WTC11 (cell line): Measurements from ENCODE around the gene TGFBR1. TPM values are rescaled to one million over a fixed set of nuclear protein-coding genes. Genes with fewer than 3 reads are reported as not detected.

Experiments
- ATAC-seq: fragments of 200-7000 bp; cut with Tn5 transposase; 2 replicates; pipeline ENCODE4 v1.10.0; 2021; ENCODE audit warnings: mild to moderate bottlenecking, moderate library complexity
- CTCF ChIA-PET: fragments of 300-600 bp; sonication (Branson Sonifier 250); formaldehyde crosslinking; loops from one replicate; lab custom pipeline; 2021; ENCODE audit warnings: antibody characterized with exemption; lab: Charles Lee
- POLR2A ChIA-PET: fragments of 350-600 bp; sonication (Branson Sonifier 250); formaldehyde crosslinking; loops from one replicate; lab custom pipeline; 2021; ENCODE audit warnings: antibody characterized with exemption; lab: Charles Lee
- DNase-seq: peaks from one replicate; pipeline ENCODE4 v3.0.0; 2021; ENCODE audit warnings: low spot score
- H3K27ac Mint-ChIP-seq: 2 replicates; pipeline ENCODE4 v1.8.0; 2021; ENCODE audit warnings: mixed read lengths
- H3K27me3 Mint-ChIP-seq: 2 replicates; pipeline ENCODE4 v1.8.0; 2021; ENCODE audit warnings: low read depth, mild to moderate bottlenecking, moderate library complexity, mixed read lengths
- H3K36me3 Mint-ChIP-seq: 2 replicates; pipeline ENCODE4 v1.8.0; 2021; ENCODE audit warnings: mixed read lengths
- H3K4me1 Mint-ChIP-seq: 2 replicates; pipeline ENCODE4 v1.8.0; 2022; ENCODE audit warnings: mixed read lengths
- H3K4me3 Mint-ChIP-seq: 2 replicates; pipeline ENCODE4 v1.8.0; 2021; ENCODE audit warnings: mild to moderate bottlenecking, moderate library complexity, mixed read lengths
- H3K9me3 Mint-ChIP-seq: 2 replicates; pipeline ENCODE4 v1.8.0; 2021; ENCODE audit warnings: mixed read lengths
- ESRRA ChIP-seq: sonication (generic); formaldehyde crosslinking; IDR thresholded peaks from 2 replicates; pipeline ENCODE4 v1.8.1; 2022; ENCODE audit warnings: mild to moderate bottlenecking, missing genetic modification reagents, borderline replicate concordance
- FOXJ3 ChIP-seq: sonication (generic); formaldehyde crosslinking; IDR thresholded peaks from 2 replicates; pipeline ENCODE4 v1.9.0; 2021; ENCODE audit warnings: missing genetic modification reagents, mild to moderate bottlenecking, borderline replicate concordance
- FOXP1 ChIP-seq: sonication (generic); formaldehyde crosslinking; IDR thresholded peaks from 2 replicates; pipeline ENCODE4 v1.8.0; 2022; ENCODE audit warnings: missing genetic modification reagents, mild to moderate bottlenecking, moderate library complexity, borderline replicate concordance
- NFYB ChIP-seq: sonication (generic); formaldehyde crosslinking; conservative IDR thresholded peaks from 2 replicates; pipeline ENCODE4 v1.8.0; 2022; ENCODE audit warnings: low read depth, missing genetic modification reagents
- NR1H2 ChIP-seq: sonication (generic); formaldehyde crosslinking; IDR thresholded peaks from 2 replicates; pipeline ENCODE4 v1.9.0; 2021; ENCODE audit warnings: mild to moderate bottlenecking, moderate library complexity, missing genetic modification reagents
- NR2C2 ChIP-seq: sonication (generic); formaldehyde crosslinking; IDR thresholded peaks from 2 replicates; pipeline ENCODE4 v1.8.0; 2022; ENCODE audit warnings: mild to moderate bottlenecking, missing genetic modification reagents
- NR3C1 ChIP-seq: sonication (generic); formaldehyde crosslinking; conservative IDR thresholded peaks from 2 replicates; pipeline ENCODE4 v1.8.1; 2023; ENCODE audit warnings: low read depth, mild to moderate bottlenecking, missing genetic modification reagents
- PRDM15 ChIP-seq: sonication (generic); formaldehyde crosslinking; IDR thresholded peaks from 2 replicates; pipeline ENCODE4 v1.8.0; 2022; ENCODE audit warnings: missing genetic modification reagents
- RORB ChIP-seq: fragments of 250-450 bp; sonication (Bioruptor Pico); IDR thresholded peaks from 2 replicates; pipeline ENCODE4 v1.9.0; 2021; ENCODE audit warnings: mild to moderate bottlenecking
- ZBTB21 ChIP-seq: sonication (generic); formaldehyde crosslinking; IDR thresholded peaks from 2 replicates; pipeline ENCODE4 v1.8.1; 2023; ENCODE audit warnings: mild to moderate bottlenecking, missing genetic modification reagents, borderline replicate concordance
- ZNF281 ChIP-seq: sonication (generic); formaldehyde crosslinking; IDR thresholded peaks from 2 replicates; pipeline ENCODE4 v1.8.0; 2023; ENCODE audit warnings: mild to moderate bottlenecking, missing genetic modification reagents
- ZNF671 ChIP-seq: fragments of 250-450 bp; sonication (Bioruptor Pico); IDR thresholded peaks from 2 replicates; pipeline ENCODE4 v1.8.0; 2021; ENCODE audit warnings: mild to moderate bottlenecking
- total RNA-seq: library from RNA; stranded (reverse); gene quantifications from 3 replicates; pipeline ENCODE4 v1.2.3, GENCODE V29; 2021
- TF ChIP-seq, protein P1 (sequence below): sonication (generic); formaldehyde crosslinking; conservative IDR thresholded peaks from 2 replicates; pipeline ENCODE4 v1.8.1; 2023; ENCODE audit warnings: mild to moderate bottlenecking, low read depth, missing genetic modification reagents, moderate library complexity
- TF ChIP-seq, protein P2 (sequence below): sonication (generic); formaldehyde crosslinking; IDR thresholded peaks from 2 replicates; pipeline ENCODE4 v1.8.0; 2022; ENCODE audit warnings: mild to moderate bottlenecking, missing genetic modification reagents
- TF ChIP-seq, protein P3 (sequence below): sonication (generic); formaldehyde crosslinking; IDR thresholded peaks from 2 replicates; pipeline ENCODE4 v1.8.1; 2022; ENCODE audit warnings: missing genetic modification reagents, borderline replicate concordance

Gene TGFBR1
- total RNA-seq, 1 experiment from 2014 or later: 42.4 TPM

GRCh38 chr9:99180199-99180598, 75.3 kb downstream of the TGFBR1 start:
- Mint-ChIP-seq H3K36me3 (no peaks in the 10 kb centered on the region), H3K9me3 (no peaks in the 10 kb centered on the region), H3K4me1 (peaks cover 22% of the 10 kb centered on the region), H3K4me3 (no peak overlapping the region), H3K27me3 (no peaks in the 10 kb centered on the region; the same call in 1 of the 2 replicates), H3K27ac (no peak overlapping the region)
- ChIA-PET POLR2A (no interaction called here), CTCF (no interaction called here)
- ATAC-seq: no peak
- no peak for DNase-seq
- TF ChIP-seq NR3C1 (no peak), NFYB (no peak), FOXP1 (CRISPR knock-in tag) (no peak), PRDM15 (no peak), ZNF281 (CRISPR knock-in tag) (no peak)

GRCh38 chr9:99180662-99181061, 75.7 kb downstream of the TGFBR1 start:
- no peaks in the 10 kb centered on the region; the same call in 1 of the 2 replicates for H3K27me3 Mint-ChIP-seq
- CTCF ChIA-PET: no interaction called here
- no peak overlapping the region for H3K4me3 Mint-ChIP-seq
- ATAC-seq: no peak
- H3K4me1 Mint-ChIP-seq: peaks cover 22% of the 10 kb centered on the region
- POLR2A ChIA-PET: no interaction called here
- no peaks in the 10 kb centered on the region for H3K9me3 Mint-ChIP-seq
- no peak for DNase-seq
- no peaks in the 10 kb centered on the region for H3K36me3 Mint-ChIP-seq
- no peak overlapping the region for H3K27ac Mint-ChIP-seq
- TF ChIP-seq, protein P1, sequence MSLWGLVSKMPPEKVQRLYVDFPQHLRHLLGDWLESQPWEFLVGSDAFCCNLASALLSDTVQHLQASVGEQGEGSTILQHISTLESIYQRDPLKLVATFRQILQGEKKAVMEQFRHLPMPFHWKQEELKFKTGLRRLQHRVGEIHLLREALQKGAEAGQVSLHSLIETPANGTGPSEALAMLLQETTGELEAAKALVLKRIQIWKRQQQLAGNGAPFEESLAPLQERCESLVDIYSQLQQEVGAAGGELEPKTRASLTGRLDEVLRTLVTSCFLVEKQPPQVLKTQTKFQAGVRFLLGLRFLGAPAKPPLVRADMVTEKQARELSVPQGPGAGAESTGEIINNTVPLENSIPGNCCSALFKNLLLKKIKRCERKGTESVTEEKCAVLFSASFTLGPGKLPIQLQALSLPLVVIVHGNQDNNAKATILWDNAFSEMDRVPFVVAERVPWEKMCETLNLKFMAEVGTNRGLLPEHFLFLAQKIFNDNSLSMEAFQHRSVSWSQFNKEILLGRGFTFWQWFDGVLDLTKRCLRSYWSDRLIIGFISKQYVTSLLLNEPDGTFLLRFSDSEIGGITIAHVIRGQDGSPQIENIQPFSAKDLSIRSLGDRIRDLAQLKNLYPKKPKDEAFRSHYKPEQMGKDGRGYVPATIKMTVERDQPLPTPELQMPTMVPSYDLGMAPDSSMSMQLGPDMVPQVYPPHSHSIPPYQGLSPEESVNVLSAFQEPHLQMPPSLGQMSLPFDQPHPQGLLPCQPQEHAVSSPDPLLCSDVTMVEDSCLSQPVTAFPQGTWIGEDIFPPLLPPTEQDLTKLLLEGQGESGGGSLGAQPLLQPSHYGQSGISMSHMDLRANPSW: no peak
- TF ChIP-seq, protein P2, sequence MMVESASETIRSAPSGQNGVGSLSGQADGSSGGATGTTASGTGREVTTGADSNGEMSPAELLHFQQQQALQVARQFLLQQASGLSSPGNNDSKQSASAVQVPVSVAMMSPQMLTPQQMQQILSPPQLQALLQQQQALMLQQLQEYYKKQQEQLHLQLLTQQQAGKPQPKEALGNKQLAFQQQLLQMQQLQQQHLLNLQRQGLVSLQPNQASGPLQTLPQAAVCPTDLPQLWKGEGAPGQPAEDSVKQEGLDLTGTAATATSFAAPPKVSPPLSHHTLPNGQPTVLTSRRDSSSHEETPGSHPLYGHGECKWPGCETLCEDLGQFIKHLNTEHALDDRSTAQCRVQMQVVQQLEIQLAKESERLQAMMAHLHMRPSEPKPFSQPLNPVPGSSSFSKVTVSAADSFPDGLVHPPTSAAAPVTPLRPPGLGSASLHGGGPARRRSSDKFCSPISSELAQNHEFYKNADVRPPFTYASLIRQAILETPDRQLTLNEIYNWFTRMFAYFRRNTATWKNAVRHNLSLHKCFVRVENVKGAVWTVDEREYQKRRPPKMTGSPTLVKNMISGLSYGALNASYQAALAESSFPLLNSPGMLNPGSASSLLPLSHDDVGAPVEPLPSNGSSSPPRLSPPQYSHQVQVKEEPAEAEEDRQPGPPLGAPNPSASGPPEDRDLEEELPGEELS (CRISPR knock-in tag): no peak
- TF ChIP-seq NR2C2 (CRISPR knock-in tag) (no peak), NR1H2 (CRISPR knock-in tag) (no peak), PRDM15 (no peak), ZNF671 (no peak), FOXJ3 (CRISPR knock-in tag) (no peak), ESRRA (CRISPR knock-in tag) (no peak), NR3C1 (no peak), ZBTB21 (CRISPR knock-in tag) (no peak), RORB (no peak)
- TF ChIP-seq, protein P3, sequence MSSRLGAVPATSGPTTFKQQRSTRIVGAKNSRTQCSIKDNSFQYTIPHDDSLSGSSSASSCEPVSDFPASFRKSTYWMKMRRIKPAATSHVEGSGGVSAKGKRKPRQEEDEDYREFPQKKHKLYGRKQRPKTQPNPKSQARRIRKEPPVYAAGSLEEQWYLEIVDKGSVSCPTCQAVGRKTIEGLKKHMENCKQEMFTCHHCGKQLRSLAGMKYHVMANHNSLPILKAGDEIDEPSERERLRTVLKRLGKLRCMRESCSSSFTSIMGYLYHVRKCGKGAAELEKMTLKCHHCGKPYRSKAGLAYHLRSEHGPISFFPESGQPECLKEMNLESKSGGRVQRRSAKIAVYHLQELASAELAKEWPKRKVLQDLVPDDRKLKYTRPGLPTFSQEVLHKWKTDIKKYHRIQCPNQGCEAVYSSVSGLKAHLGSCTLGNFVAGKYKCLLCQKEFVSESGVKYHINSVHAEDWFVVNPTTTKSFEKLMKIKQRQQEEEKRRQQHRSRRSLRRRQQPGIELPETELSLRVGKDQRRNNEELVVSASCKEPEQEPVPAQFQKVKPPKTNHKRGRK: no peak
